Measurements from ENCODE around the gene DRGX.

DRGX gene

GRCh38 chr10:49379596-49380410 is 16.1 kb downstream of the DRGX start:
- no peak overlapping the region for H3K4me3 ChIP-seq (ENCODE audit: low read depth, low read length)
- DNase-seq (ENCODE audit: low read depth): peak; percentile 19
- TF ChIP-seq MAX (IDR thresholded peaks at IDR 0.05; ENCODE audit: low read depth, low read length): no peak
- peak; percentile 15 for TF ChIP-seq CTCF (IDR thresholded peaks at IDR 0.05; ENCODE audit: low read depth, low read length)
- no peak for TF ChIP-seq MYC (IDR thresholded peaks at IDR 0.05; ENCODE audit: low read depth, low read length)
- no peak for TF ChIP-seq POLR2A (IDR thresholded peaks at IDR 0.05; ENCODE audit: extremely low read depth, insufficient read length)

- no peak for DNase-seq (ENCODE audit: low read depth)
- no peak overlapping the region for H3K4me3 ChIP-seq (ENCODE audit: low read depth, low read length)
- no peak for TF ChIP-seq CTCF (IDR thresholded peaks at IDR 0.05; ENCODE audit: low read depth, low read length)
- TF ChIP-seq POLR2A (IDR thresholded peaks at IDR 0.05; ENCODE audit: extremely low read depth, insufficient read length): no peak
- no peak for TF ChIP-seq MYC (IDR thresholded peaks at IDR 0.05; ENCODE audit: low read depth, low read length)
- TF ChIP-seq MAX (IDR thresholded peaks at IDR 0.05; ENCODE audit: low read depth, low read length): no peak
Observed at GRCh38 chr10:49377256-49377655, 18.6 kb downstream of the DRGX start.

DNA sequence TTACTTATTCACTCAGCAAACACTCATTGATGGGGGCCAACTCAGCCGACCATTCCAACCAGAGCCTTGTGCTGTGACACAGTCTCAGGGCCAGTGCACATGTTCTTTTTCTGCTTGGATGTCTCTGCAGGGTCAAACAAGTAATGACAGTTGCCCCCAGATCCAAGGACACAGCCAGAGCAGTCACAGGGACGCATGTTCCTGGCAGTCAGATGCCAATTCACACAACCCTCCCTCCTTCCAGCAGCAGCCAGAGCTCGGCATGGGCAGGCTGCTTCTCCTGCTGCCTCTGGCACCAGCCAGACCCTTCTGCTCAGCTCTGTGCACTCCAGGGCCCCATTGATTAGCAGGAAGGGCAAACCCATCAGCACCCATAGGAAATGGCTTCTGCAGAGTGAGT is 20.3 kb downstream of the DRGX start:
- TF ChIP-seq MAX (IDR thresholded peaks at IDR 0.05; ENCODE audit: low read depth, low read length) (no peak), POLR2A (IDR thresholded peaks at IDR 0.05; ENCODE audit: extremely low read depth, insufficient read length) (no peak), CTCF (IDR thresholded peaks at IDR 0.05; ENCODE audit: low read depth, low read length) (no peak), MYC (IDR thresholded peaks at IDR 0.05; ENCODE audit: low read depth, low read length) (no peak)
- no peak overlapping the region for H3K4me3 ChIP-seq (ENCODE audit: low read depth, low read length)
- no peak for DNase-seq (ENCODE audit: low read depth)

GRCh38 chr10:49374740-49375139 is 21.1 kb downstream of the DRGX start:
- TF ChIP-seq MAX (IDR thresholded peaks at IDR 0.05; ENCODE audit: low read depth, low read length): no peak
- TF ChIP-seq MYC (IDR thresholded peaks at IDR 0.05; ENCODE audit: low read depth, low read length): no peak
- TF ChIP-seq CTCF (IDR thresholded peaks at IDR 0.05; ENCODE audit: low read depth, low read length): no peak
- no peak for TF ChIP-seq POLR2A (IDR thresholded peaks at IDR 0.05; ENCODE audit: extremely low read depth, insufficient read length)
- DNase-seq (ENCODE audit: low read depth): no peak
- H3K4me3 ChIP-seq (ENCODE audit: low read depth, low read length): no peak overlapping the region

GRCh38 chr10:49373361-49373760 is 22.5 kb downstream of the DRGX start:
- TF ChIP-seq POLR2A (IDR thresholded peaks at IDR 0.05; ENCODE audit: extremely low read depth, insufficient read length) (no peak), CTCF (IDR thresholded peaks at IDR 0.05; ENCODE audit: low read depth, low read length) (no peak), MAX (IDR thresholded peaks at IDR 0.05; ENCODE audit: low read depth, low read length) (no peak), MYC (IDR thresholded peaks at IDR 0.05; ENCODE audit: low read depth, low read length) (no peak)
- DNase-seq (ENCODE audit: low read depth): peak; percentile 56

More at GRCh38 chr10:49373361-49373760, 22.5 kb downstream of the DRGX start:
- H3K4me3 ChIP-seq (ENCODE audit: low read depth, low read length): no peak overlapping the region

All from NB4 (cell line).